SU-DHL-6 (cell line): Measurements from ENCODE around the gene GNG4.

Experiments used
- EZH2phosphoT487 ChIP-seq: fragments of 200-600 bp; sonication (generic), shearing (Covaris generic); conservative IDR thresholded peaks from 2 replicates; pipeline ENCODE4 v1.6.1; 2018; ENCODE audit warnings: mild to moderate bottlenecking, antibody characterized with exemption, low read length, moderate library complexity, mixed read lengths
- TF ChIP-seq, protein P1 (sequence below): fragments of 200-600 bp; sonication (generic); IDR thresholded peaks from one replicate; pipeline ENCODE4 v1.5.1; 2017; ENCODE audit warnings: antibody characterized with exemption, mild to moderate bottlenecking, low read length, moderate library complexity; ENCODE audit not compliant: insufficient read depth, poor library complexity, severe bottlenecking

DNA sequence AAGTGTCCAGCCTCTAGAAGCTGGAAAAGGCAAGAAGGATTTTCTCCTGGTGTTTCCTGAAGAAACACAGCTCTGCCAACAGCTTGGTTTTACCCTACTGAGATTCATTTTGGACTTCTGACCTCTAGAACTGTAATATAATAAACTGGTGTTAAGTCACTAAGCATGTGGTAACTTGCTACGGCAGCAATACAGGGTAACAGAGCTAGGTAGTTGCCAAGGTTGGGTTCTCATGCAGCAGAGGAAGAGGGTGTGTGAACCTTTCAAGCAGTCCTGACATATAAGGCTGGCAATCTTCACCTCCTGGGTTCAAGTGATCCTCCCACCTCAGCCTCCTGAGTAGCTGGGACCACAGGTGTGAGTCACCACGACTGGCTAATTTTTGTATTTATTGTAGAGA is 36.0 kb downstream of the GNG4 start:
- TF ChIP-seq, protein P1, sequence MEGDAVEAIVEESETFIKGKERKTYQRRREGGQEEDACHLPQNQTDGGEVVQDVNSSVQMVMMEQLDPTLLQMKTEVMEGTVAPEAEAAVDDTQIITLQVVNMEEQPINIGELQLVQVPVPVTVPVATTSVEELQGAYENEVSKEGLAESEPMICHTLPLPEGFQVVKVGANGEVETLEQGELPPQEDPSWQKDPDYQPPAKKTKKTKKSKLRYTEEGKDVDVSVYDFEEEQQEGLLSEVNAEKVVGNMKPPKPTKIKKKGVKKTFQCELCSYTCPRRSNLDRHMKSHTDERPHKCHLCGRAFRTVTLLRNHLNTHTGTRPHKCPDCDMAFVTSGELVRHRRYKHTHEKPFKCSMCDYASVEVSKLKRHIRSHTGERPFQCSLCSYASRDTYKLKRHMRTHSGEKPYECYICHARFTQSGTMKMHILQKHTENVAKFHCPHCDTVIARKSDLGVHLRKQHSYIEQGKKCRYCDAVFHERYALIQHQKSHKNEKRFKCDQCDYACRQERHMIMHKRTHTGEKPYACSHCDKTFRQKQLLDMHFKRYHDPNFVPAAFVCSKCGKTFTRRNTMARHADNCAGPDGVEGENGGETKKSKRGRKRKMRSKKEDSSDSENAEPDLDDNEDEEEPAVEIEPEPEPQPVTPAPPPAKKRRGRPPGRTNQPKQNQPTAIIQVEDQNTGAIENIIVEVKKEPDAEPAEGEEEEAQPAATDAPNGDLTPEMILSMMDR: no peak
- TF ChIP-seq EZH2phosphoT487: no peak
